Muscle layer of colon (tissue), 2 donors: ENCODE results near the gene NT5DC3.

ENCODE experiments used
- H3K27ac ChIP-seq: one replicate; pipeline ENCODE4 v1.7.0; 2013; ENCODE audit warnings: low read depth, mild to moderate bottlenecking, low read length, moderate library complexity
- H3K27me3 ChIP-seq, 2 donors: one replicate each; pipeline ENCODE4 v1.7.0; 2013; ENCODE audit warnings: low read length in 2 of 2, mild to moderate bottlenecking in 2 of 2; ENCODE audit not compliant: insufficient read depth in 2 of 2, control insufficient read depth in 1 of 2
- H3K36me3 ChIP-seq: one replicate; pipeline ENCODE4 v1.7.0; 2013; ENCODE audit warnings: mild to moderate bottlenecking, low read length; ENCODE audit not compliant: insufficient read depth
- H3K4me1 ChIP-seq: one replicate; pipeline ENCODE4 v1.7.0; 2013; ENCODE audit warnings: mild to moderate bottlenecking, low read length; ENCODE audit not compliant: insufficient read depth
- H3K4me3 ChIP-seq, 2 donors: one replicate each; pipeline ENCODE4 v1.7.0; 2013; ENCODE audit warnings: low read length in 2 of 2, low read depth in 1 of 2, mild to moderate bottlenecking in 1 of 2, moderate library complexity in 1 of 2
- H3K9ac ChIP-seq: one replicate; pipeline ENCODE4 v1.7.0; 2013; ENCODE audit warnings: low read length
- H3K9me3 ChIP-seq: one replicate; pipeline ENCODE4 v1.7.0; 2013; ENCODE audit warnings: mild to moderate bottlenecking, low read length
- donor health status: abdominal sarcoma.
- donor health status: Adenocarcinoma of cecum.

The NT5DC3 gene

GRCh38 chr12:103734863-103735262 lies 106.2 kb downstream of the NT5DC3 start:
- H3K27me3 ChIP-seq = no peaks in the 10 kb centered on the region
- no peaks in the 10 kb centered on the region for H3K36me3 ChIP-seq
- H3K9ac ChIP-seq = no peak overlapping the region
- H3K27ac ChIP-seq = no peak overlapping the region
- H3K9me3 ChIP-seq = no peaks in the 10 kb centered on the region
- H3K4me3 ChIP-seq = no peak overlapping the region
- H3K4me1 ChIP-seq = no peaks in the 10 kb centered on the region

GRCh38 chr12:103731539-103731938 lies 109.5 kb downstream of the NT5DC3 start:
- no peak overlapping the region for H3K9ac ChIP-seq
- no peaks in the 10 kb centered on the region for H3K27me3 ChIP-seq
- H3K9me3 ChIP-seq = no peaks in the 10 kb centered on the region
- no peaks in the 10 kb centered on the region for H3K36me3 ChIP-seq
- no peak overlapping the region for H3K27ac ChIP-seq
- H3K4me3 ChIP-seq = no peak overlapping the region
- no peaks in the 10 kb centered on the region for H3K4me1 ChIP-seq

GRCh38 chr12:103729499-103729898 lies 111.5 kb downstream of the NT5DC3 start:
- H3K27ac ChIP-seq = no peak overlapping the region
- H3K9me3 ChIP-seq = no peaks in the 10 kb centered on the region
- H3K4me1 ChIP-seq = no peaks in the 10 kb centered on the region
- H3K4me3 ChIP-seq = no peak overlapping the region
- no peak overlapping the region for H3K9ac ChIP-seq
- no peaks in the 10 kb centered on the region for H3K27me3 ChIP-seq
- no peaks in the 10 kb centered on the region for H3K36me3 ChIP-seq

- Histone ChIP-seq H3K4me3 (no peak overlapping the region), H3K36me3 (no peaks in the 10 kb centered on the region), H3K4me1 (no peaks in the 10 kb centered on the region), H3K9ac (no peak overlapping the region), H3K27me3 (no peaks in the 10 kb centered on the region), H3K27ac (no peak overlapping the region), H3K9me3 (no peaks in the 10 kb centered on the region)
Measured at GRCh38 chr12:103728323-103728722, 112.7 kb downstream of the NT5DC3 start.

GRCh38 chr12:103727638-103728037 lies 113.4 kb downstream of the NT5DC3 start:
- Histone ChIP-seq H3K4me3 (no peak overlapping the region), H3K9ac (no peak overlapping the region), H3K27ac (no peak overlapping the region), H3K9me3 (no peaks in the 10 kb centered on the region), H3K4me1 (no peaks in the 10 kb centered on the region), H3K27me3 (no peaks in the 10 kb centered on the region), H3K36me3 (no peaks in the 10 kb centered on the region)

- no peak overlapping the region for H3K4me3 ChIP-seq
- H3K4me1 ChIP-seq = no peaks in the 10 kb centered on the region
- no peak overlapping the region for H3K27ac ChIP-seq
- no peaks in the 10 kb centered on the region for H3K27me3 ChIP-seq
- no peak overlapping the region for H3K9ac ChIP-seq
- H3K36me3 ChIP-seq = no peaks in the 10 kb centered on the region
- no peaks in the 10 kb centered on the region for H3K9me3 ChIP-seq
Measured at GRCh38 chr12:103725398-103725797, 115.6 kb downstream of the NT5DC3 start.
